Panc1 (cell line): Measurements from ENCODE around the gene CEP128. TPM values are rescaled to one million over a fixed set of nuclear protein-coding genes. Genes with fewer than 3 reads are reported as not detected.
A peak's percentile ranks its signal among the peaks of the same experiment; 100 is the strongest.

ENCODE experiments used
- ATAC-seq: fragments of 200-7000 bp; cut with Tn5 transposase; 2 replicates; pipeline ENCODE4 v1.9.1; 2020; ENCODE audit warnings: mild to moderate bottlenecking, moderate library complexity
- BruUV-seq: library from RNA; stranded (reverse); fragments of 400-500 nt; replicated peaks from 2 replicates; lab custom pipeline; 2021; lab: Mats Ljungman, UMichigan
- CTCF ChIA-PET: fragments of 300-600 bp; sonication (Branson Sonifier 250); formaldehyde crosslinking; loops from one replicate; lab custom pipeline; 2022; ENCODE audit warnings: antibody characterized with exemption; lab: Charles Lee
- POLR2A ChIA-PET: fragments of 300-600 bp; sonication (Branson Sonifier 250); formaldehyde crosslinking; loops from one replicate; lab custom pipeline; 2022; ENCODE audit warnings: antibody characterized with exemption; lab: Charles Lee
- DNase-seq: peaks from one replicate; pipeline ENCODE4 v3.0.0-alpha.2; 2010; ENCODE audit warnings: low read depth, low spot score
- H3K27ac ChIP-seq: 2 replicates; pipeline ENCODE4 v1.5.1; 2011; ENCODE audit warnings: mild to moderate bottlenecking, low read length, inconsistent platforms
- H3K27me3 ChIP-seq: fragments of 200-500 bp; sonication (Bioruptor generic); 2 replicates; pipeline ENCODE4 v1.6.0; 2014; ENCODE audit warnings: low read length, inconsistent platforms; ENCODE audit not compliant: control insufficient read depth, insufficient read depth
- H3K36me3 ChIP-seq: fragments of 200-500 bp; sonication (Bioruptor generic); 2 replicates; pipeline ENCODE4 v1.5.1; 2014; ENCODE audit warnings: inconsistent platforms, mild to moderate bottlenecking, low read length, moderate library complexity; ENCODE audit not compliant: control insufficient read depth, insufficient read depth
- H3K4me1 ChIP-seq: 2 replicates; pipeline ENCODE4 v1.5.1; 2011; ENCODE audit warnings: inconsistent platforms, mild to moderate bottlenecking, low read length, moderate library complexity; ENCODE audit not compliant: control insufficient read depth, insufficient read depth
- H3K4me3 ChIP-seq, 2 experiments: 2 replicates each; pipeline ENCODE4 v1.5.1; 2011 to 2012; ENCODE audit warnings: low read depth in 2 of 2, low read length in 2 of 2, mild to moderate bottlenecking in 2 of 2, inconsistent platforms in 1 of 2, moderate library complexity in 1 of 2
- H3K9me3 ChIP-seq: fragments of 200-500 bp; sonication (Bioruptor generic); 2 replicates; pipeline ENCODE4 v1.5.1; 2014; ENCODE audit warnings: low read depth, mild to moderate bottlenecking, inconsistent platforms, low read length, moderate library complexity; ENCODE audit not compliant: control insufficient read depth, insufficient read depth
- POLR2AphosphoS5 ChIP-seq: IDR thresholded peaks from 2 replicates; pipeline ENCODE4 v1.6.1; 2012; ENCODE audit warnings: mild to moderate bottlenecking, low read depth, low read length, moderate library complexity
- REST ChIP-seq, 2 experiments: IDR thresholded peaks; 2 replicates each; pipeline ENCODE4 v1.6.1; 2011 to 2012; ENCODE audit warnings: low read depth in 2 of 2, control low read depth in 1 of 2, low read length in 1 of 2, mild to moderate bottlenecking in 1 of 2, moderate library complexity in 1 of 2; ENCODE audit not compliant: insufficient read depth in 1 of 2
- SIN3A ChIP-seq: IDR thresholded peaks from 2 replicates; pipeline ENCODE4 v1.6.1; 2012; ENCODE audit warnings: low read depth, mild to moderate bottlenecking, low read length, moderate library complexity, borderline replicate concordance; ENCODE audit not compliant: insufficient read depth
- TCF7L2 ChIP-seq: IDR thresholded peaks from 2 replicates; pipeline ENCODE4 v1.6.1; 2011; ENCODE audit warnings: mild to moderate bottlenecking, low read depth, low read length, inconsistent platforms
- in situ Hi-C: cut with HindIII; loops from 2 replicates; pipeline ENCODE4 v1.10.0; 2016; ENCODE audit warnings: low sequenced_read_pairs, low pct_unique_long_range_greater_than_20kb
- intact Hi-C: fragments of 100-400 bp; cut with micrococcal nuclease; formaldehyde crosslinking; loops from one replicate; pipeline ENCODE4 v1.10.0; 2022; ENCODE audit not compliant: unreplicated experiment
- total RNA-seq: library from RNA; stranded (reverse); gene quantifications from one replicate; pipeline ENCODE4 v1.2.1, GENCODE V29; 2021; ENCODE audit not compliant: unreplicated experiment
- TF ChIP-seq, protein P1 (sequence below): fragments of 450-650 bp; IDR thresholded peaks from 2 replicates; pipeline ENCODE4 v1.5.1; 2017; ENCODE audit warnings: mild to moderate bottlenecking

The CEP128 gene
- total RNA-seq, 1 experiment from 2014 or later: 9.3 TPM

GRCh38 chr14:80584744-80585505 lies 356.6 kb downstream of the CEP128 start:
- no peaks in the 10 kb centered on the region for H3K4me1 ChIP-seq
- intact Hi-C loops (no loop called here), in situ Hi-C loops (no loop called here)
- DNase-seq (peak; percentile 52), ATAC-seq (peak; percentile 62; the same call in 1 of the 2 replicates)
- ChIA-PET CTCF (no interaction called here), POLR2A (no interaction called here)
- no peaks in the 10 kb centered on the region for H3K9me3 ChIP-seq
- no peaks in the 10 kb centered on the region for H3K36me3 ChIP-seq
- H3K27ac ChIP-seq: no peak overlapping the region
- no peak overlapping the region for H3K4me3 ChIP-seq
- TF ChIP-seq REST (IDR thresholded peaks at IDR 0.05; ENCODE audit: insufficient read depth in 1 of 2, low read depth in 2 of 2, low read length in 1 of 2): no peak
- TF ChIP-seq, protein P1, sequence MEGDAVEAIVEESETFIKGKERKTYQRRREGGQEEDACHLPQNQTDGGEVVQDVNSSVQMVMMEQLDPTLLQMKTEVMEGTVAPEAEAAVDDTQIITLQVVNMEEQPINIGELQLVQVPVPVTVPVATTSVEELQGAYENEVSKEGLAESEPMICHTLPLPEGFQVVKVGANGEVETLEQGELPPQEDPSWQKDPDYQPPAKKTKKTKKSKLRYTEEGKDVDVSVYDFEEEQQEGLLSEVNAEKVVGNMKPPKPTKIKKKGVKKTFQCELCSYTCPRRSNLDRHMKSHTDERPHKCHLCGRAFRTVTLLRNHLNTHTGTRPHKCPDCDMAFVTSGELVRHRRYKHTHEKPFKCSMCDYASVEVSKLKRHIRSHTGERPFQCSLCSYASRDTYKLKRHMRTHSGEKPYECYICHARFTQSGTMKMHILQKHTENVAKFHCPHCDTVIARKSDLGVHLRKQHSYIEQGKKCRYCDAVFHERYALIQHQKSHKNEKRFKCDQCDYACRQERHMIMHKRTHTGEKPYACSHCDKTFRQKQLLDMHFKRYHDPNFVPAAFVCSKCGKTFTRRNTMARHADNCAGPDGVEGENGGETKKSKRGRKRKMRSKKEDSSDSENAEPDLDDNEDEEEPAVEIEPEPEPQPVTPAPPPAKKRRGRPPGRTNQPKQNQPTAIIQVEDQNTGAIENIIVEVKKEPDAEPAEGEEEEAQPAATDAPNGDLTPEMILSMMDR: no peak
- TF ChIP-seq SIN3A: no peak
- no peak for TF ChIP-seq TCF7L2
- no peak for TF ChIP-seq POLR2AphosphoS5
- BruUV-seq: no TSS peak
- no peaks in the 10 kb centered on the region for H3K27me3 ChIP-seq

- in situ Hi-C loops: no loop called here
- ChIA-PET CTCF (no interaction called here), POLR2A (no interaction called here)
- no peaks in the 10 kb centered on the region for H3K36me3 ChIP-seq
- H3K4me3 ChIP-seq: no peak overlapping the region
- intact Hi-C loops: no loop called here
- no peaks in the 10 kb centered on the region for H3K4me1 ChIP-seq
- H3K9me3 ChIP-seq: no peaks in the 10 kb centered on the region
- H3K27ac ChIP-seq: no peak overlapping the region
- ATAC-seq: no peak
- BruUV-seq: no TSS peak
- TF ChIP-seq TCF7L2 (no peak), POLR2AphosphoS5 (no peak), SIN3A (no peak), REST (IDR thresholded peaks at IDR 0.05; ENCODE audit: insufficient read depth in 1 of 2, low read depth in 2 of 2, low read length in 1 of 2) (no peak)
- TF ChIP-seq, protein P1: no peak
- H3K27me3 ChIP-seq: no peaks in the 10 kb centered on the region
- no peak for DNase-seq
These were observed 363.9 kb downstream of the CEP128 start for GRCh38 chr14:80577599-80577998.
